HG02623 (cell line): ENCODE data around the gene RPP30.
"Not testable (repeated sequence)": the region's sequence is repeated elsewhere in the genome, so short reads cannot be mapped to it uniquely, and the experiment has no call there.

Source experiments
- ATAC-seq: cut with Tn5 transposase; IDR thresholded peaks from one replicate; pipeline ENCODE4 v1.9.1; 2021; ENCODE audit warnings: moderate library complexity; ENCODE audit not compliant: unreplicated experiment

RPP30 gene

GRCh38 chr10:90871279-90871765 lies 452 bp upstream of the RPP30 start:
- ATAC-seq, result peak; percentile 48

GRCh38 chr10:90872648-90873020 lies 860 bp downstream of the RPP30 start:
- no peak for ATAC-seq

GRCh38 chr10:90879062-90879461 lies 7.3 kb downstream of the RPP30 start:
- ATAC-seq, result no peak

GRCh38 chr10:90880059-90880719 lies 8.4 kb downstream of the RPP30 start:
- ATAC-seq, result not testable (repeated sequence)

GRCh38 chr10:90884431-90884830 lies 12.7 kb downstream of the RPP30 start:
- ATAC-seq, result no peak

- ATAC-seq, result no peak
Observed at GRCh38 chr10:90885176-90885575, 13.4 kb downstream of the RPP30 start.

GRCh38 chr10:90887555-90887954 lies 15.8 kb downstream of the RPP30 start:
- ATAC-seq, result no peak

GRCh38 chr10:90888387-90888786 lies 16.6 kb downstream of the RPP30 start:
- ATAC-seq, result no peak

GRCh38 chr10:90889636-90890035 lies 17.9 kb downstream of the RPP30 start:
- ATAC-seq, result no peak

GRCh38 chr10:90890347-90890746 lies 18.6 kb downstream of the RPP30 start:
- no peak for ATAC-seq

- ATAC-seq, result no peak
Observed at GRCh38 chr10:90893190-90893589, 21.4 kb downstream of the RPP30 start.

GRCh38 chr10:90896916-90897315 lies 25.1 kb downstream of the RPP30 start:
- ATAC-seq, result not testable (repeated sequence)

GRCh38 chr10:90905925-90906324 lies 34.2 kb downstream of the RPP30 start:
- no peak for ATAC-seq

GRCh38 chr10:90906596-90906995 lies 34.8 kb downstream of the RPP30 start:
- no peak for ATAC-seq

- peak; percentile 85 for ATAC-seq
Observed at GRCh38 chr10:90911133-90912051, 39.6 kb downstream of the RPP30 start.

- no peak for ATAC-seq
Observed at GRCh38 chr10:90912174-90912573, 40.4 kb downstream of the RPP30 start.

- ATAC-seq, result no peak
Observed at GRCh38 chr10:90912854-90913479, 41.2 kb downstream of the RPP30 start.

GRCh38 chr10:90913774-90914420 lies 42.1 kb downstream of the RPP30 start:
- no peak for ATAC-seq

GRCh38 chr10:90914992-90915765 lies 43.4 kb downstream of the RPP30 start:
- ATAC-seq, result no peak

- ATAC-seq, result no peak
Observed at GRCh38 chr10:90915766-90916075, 43.9 kb downstream of the RPP30 start.
